ENCODE measurements around the gene TMEM225B. TPM values are rescaled to one million over a fixed set of nuclear protein-coding genes. Genes with fewer than 3 reads are reported as not detected.

Gene TMEM225B
- total and polyA plus RNA-seq, 9 donors, result 0.25 to 3.5 (median 1.2) TPM

- intact Hi-C loops (cut with DNase I), result loop anchor here in 2 of 4 donors (10.0 kb wide), 3 partner anchors 69 to 281 kb away; partner anchors contain the start of genes FAM200A (in 1 of the 2) and ZNF655 (in 1 of the 2)
- Histone ChIP-seq H3K27me3 (no peaks in the 10 kb centered on the region), H3K4me1 (ENCODE audit: insufficient read depth) (no peaks in the 10 kb centered on the region), H3K9me3 (no peaks in the 10 kb centered on the region), H3K36me3 (no peaks in the 10 kb centered on the region), H3K27ac (no peak overlapping the region), H3K4me3 (no peak overlapping the region)
- TF ChIP-seq POLR2A (IDR thresholded peaks at IDR 0.05), result no peak
- TF ChIP-seq CTCF (IDR thresholded peaks at IDR 0.05), result no peak
- no peak for DNase-seq
- WGBS, 3 donors, result 89 to 90% (median 90%) methylated on average over 9 of the region's 9 CpGs
Observed at GRCh38 chr7:99623702-99624447, 25.8 kb downstream of the TMEM225B start.

GRCh38 chr7:99624484-99624883, 26.4 kb downstream of the TMEM225B start:
- no peaks in the 10 kb centered on the region for H3K36me3 ChIP-seq
- TF ChIP-seq CTCF (IDR thresholded peaks at IDR 0.05), result no peak
- no peak for TF ChIP-seq EP300 (IDR thresholded peaks at IDR 0.05)
- no peak for TF ChIP-seq POLR2A (IDR thresholded peaks at IDR 0.05)
- H3K27ac ChIP-seq, result no peak overlapping the region
- intact Hi-C loops (cut with DNase I), result loop anchor here in 2 of 4 donors (10.0 kb wide), 3 partner anchors 70 to 280 kb away; partner anchors contain the start of genes FAM200A (in 1 of the 2) and ZNF655 (in 1 of the 2)
- H3K4me3 ChIP-seq, result no peak overlapping the region
- no peaks in the 10 kb centered on the region for H3K9me3 ChIP-seq
- 90 to 91% (median 91%) methylated on average over 16 of the region's 16 CpGs for WGBS, 3 donors
- DNase-seq, result no peak
- H3K27me3 ChIP-seq, result no peaks in the 10 kb centered on the region
- H3K4me1 ChIP-seq (ENCODE audit: insufficient read depth), result no peaks in the 10 kb centered on the region

GRCh38 chr7:99625321-99625720, 27.3 kb downstream of the TMEM225B start:
- no peaks in the 10 kb centered on the region for H3K9me3 ChIP-seq
- intact Hi-C loops (cut with DNase I), result loop anchor here in 2 of 4 donors (10.0 kb wide), 3 partner anchors 71 to 279 kb away; partner anchors contain the start of genes FAM200A (in 1 of the 2) and ZNF655 (in 1 of the 2)
- H3K36me3 ChIP-seq, result no peaks in the 10 kb centered on the region
- no peaks in the 10 kb centered on the region for H3K27me3 ChIP-seq
- H3K27ac ChIP-seq, result no peak overlapping the region
- DNase-seq, result no peak
- TF ChIP-seq EP300 (IDR thresholded peaks at IDR 0.05), result no peak
- WGBS, 3 donors, result 77 to 82% (median 79%) methylated on average over 5 of the region's 5 CpGs
- no peaks in the 10 kb centered on the region for H3K4me1 ChIP-seq (ENCODE audit: insufficient read depth)
- H3K4me3 ChIP-seq, result no peak overlapping the region

- Histone ChIP-seq H3K36me3 (no peaks in the 10 kb centered on the region), H3K27me3 (no peaks in the 10 kb centered on the region), H3K27ac (no peak overlapping the region), H3K4me3 (no peak overlapping the region), H3K9me3 (no peaks in the 10 kb centered on the region), H3K4me1 (ENCODE audit: insufficient read depth) (no peaks in the 10 kb centered on the region)
- DNase-seq, result no peak
- TF ChIP-seq CTCF (IDR thresholded peaks at IDR 0.05) (no peak), POLR2A (IDR thresholded peaks at IDR 0.05) (no peak), EP300 (IDR thresholded peaks at IDR 0.05) (no peak)
- 88 to 92% (median 89%) methylated on average over 4 of the region's 4 CpGs for WGBS, 3 donors
- intact Hi-C loops (cut with DNase I), result loop anchor here in 2 of 4 donors (10.0 kb wide), 3 partner anchors 71 to 279 kb away; partner anchors contain the start of genes FAM200A (in 1 of the 2) and ZNF655 (in 1 of the 2)
Observed at GRCh38 chr7:99625961-99626360, 27.9 kb downstream of the TMEM225B start.

GRCh38 chr7:99626661-99627060, 28.6 kb downstream of the TMEM225B start:
- 62 to 77% (median 71%) methylated on average over 1 of the region's 1 CpG for WGBS, 3 donors
- Histone ChIP-seq H3K36me3 (no peaks in the 10 kb centered on the region), H3K27me3 (no peaks in the 10 kb centered on the region), H3K9me3 (no peaks in the 10 kb centered on the region), H3K4me3 (no peak overlapping the region), H3K4me1 (ENCODE audit: insufficient read depth) (no peaks in the 10 kb centered on the region), H3K27ac (no peak overlapping the region)
- TF ChIP-seq POLR2A (IDR thresholded peaks at IDR 0.05), result no peak
- TF ChIP-seq EP300 (IDR thresholded peaks at IDR 0.05), result no peak
- TF ChIP-seq CTCF (IDR thresholded peaks at IDR 0.05), result no peak
- intact Hi-C loops (cut with DNase I), result loop anchor here in 2 of 4 donors (10.0 kb wide), 3 partner anchors 72 to 278 kb away; partner anchors contain the start of genes FAM200A (in 1 of the 2) and ZNF655 (in 1 of the 2)
- no peak for DNase-seq

Data from ovary (tissue), 9 donors.